HG03103 (cell line): ENCODE measurements around the gene SPCS2.
"Not testable (repeated sequence)": the region's sequence is repeated elsewhere in the genome, so short reads cannot be mapped to it uniquely, and the experiment has no call there.

ENCODE experiments used
- ATAC-seq: cut with Tn5 transposase; IDR thresholded peaks from one replicate; pipeline ENCODE4 v1.9.1; 2021; ENCODE audit warnings: low read depth; ENCODE audit not compliant: unreplicated experiment

SPCS2 gene

GRCh38 chr11:74949753-74950137 is 679 bp downstream of the SPCS2 start:
- no peak for ATAC-seq

- ATAC-seq = no peak
Observed at GRCh38 chr11:74950374-74950969, 1.4 kb downstream of the SPCS2 start.

- ATAC-seq = no peak
Observed at GRCh38 chr11:74951226-74951625, 2.2 kb downstream of the SPCS2 start.

- no peak for ATAC-seq
Observed at GRCh38 chr11:74952752-74953151, 3.7 kb downstream of the SPCS2 start.

GRCh38 chr11:74953451-74953850 is 4.4 kb downstream of the SPCS2 start:
- ATAC-seq = no peak

GRCh38 chr11:74954199-74954598 is 5.1 kb downstream of the SPCS2 start:
- no peak for ATAC-seq

GRCh38 chr11:74956397-74957015 is 7.4 kb downstream of the SPCS2 start:
- ATAC-seq = no peak

- no peak for ATAC-seq
Observed at GRCh38 chr11:74957937-74958629, 9.0 kb downstream of the SPCS2 start.

- not testable (repeated sequence) for ATAC-seq
Observed at GRCh38 chr11:74960128-74960527, 11.1 kb downstream of the SPCS2 start.

GRCh38 chr11:74966651-74967050 is 17.6 kb downstream of the SPCS2 start:
- no peak for ATAC-seq

GRCh38 chr11:74970852-74971395 is 21.9 kb downstream of the SPCS2 start:
- ATAC-seq = no peak

GRCh38 chr11:74971424-74971823 is 22.4 kb downstream of the SPCS2 start:
- no peak for ATAC-seq

GRCh38 chr11:74978041-74978440 is 29.0 kb downstream of the SPCS2 start:
- no peak for ATAC-seq

- no peak for ATAC-seq
Observed at GRCh38 chr11:74980634-74981033, 31.6 kb downstream of the SPCS2 start.

GRCh38 chr11:74981888-74982287 is 32.8 kb downstream of the SPCS2 start:
- ATAC-seq = no peak

- ATAC-seq = no peak
Observed at GRCh38 chr11:74984070-74984469, 35.0 kb downstream of the SPCS2 start.

- ATAC-seq = no peak
Observed at GRCh38 chr11:74984730-74985129, 35.7 kb downstream of the SPCS2 start.

GRCh38 chr11:74988541-74989259 is 39.6 kb downstream of the SPCS2 start, which contains the start of gene NEU3:
Gene NEU3, plus strand, starts transcription at chr11:74988933. Its CDS starts 128 bp downstream, at chr11:74989061.
- peak; percentile 79 for ATAC-seq

- no peak for ATAC-seq
Observed at GRCh38 chr11:74989260-74989638, 40.2 kb downstream of the SPCS2 start.

- not testable (repeated sequence) for ATAC-seq
Observed at GRCh38 chr11:74990150-74990549, 41.1 kb downstream of the SPCS2 start.

GRCh38 chr11:74990941-74991340 is 41.9 kb downstream of the SPCS2 start:
- ATAC-seq = no peak
